GM21447 (cell line): ENCODE data around the gene CFAP47.
"Not testable (repeated sequence)": the region's sequence is repeated elsewhere in the genome, so short reads cannot be mapped to it uniquely, and the experiment has no call there.

Experiments used
- ATAC-seq: cut with Tn5 transposase; IDR thresholded peaks from one replicate; pipeline ENCODE4 v1.9.1; 2021; ENCODE audit not compliant: unreplicated experiment

The CFAP47 gene

GRCh38 chrX:36234840-36235528, 315.4 kb downstream of the CFAP47 start:
- ATAC-seq: not testable (repeated sequence)

GRCh38 chrX:36241397-36241796, 321.9 kb downstream of the CFAP47 start:
- ATAC-seq: no peak

- ATAC-seq: no peak
Measured at GRCh38 chrX:36266155-36266554, 346.6 kb downstream of the CFAP47 start.

- ATAC-seq: no peak
Measured at GRCh38 chrX:36310136-36310535, 390.6 kb downstream of the CFAP47 start.

- no peak for ATAC-seq
Measured at GRCh38 chrX:36314303-36314702, 394.8 kb downstream of the CFAP47 start.

GRCh38 chrX:36334572-36334971, 415.0 kb downstream of the CFAP47 start:
- no peak for ATAC-seq

GRCh38 chrX:36336751-36337150, 417.2 kb downstream of the CFAP47 start:
- ATAC-seq: no peak

- ATAC-seq: no peak
Measured at GRCh38 chrX:36344301-36344700, 424.8 kb downstream of the CFAP47 start.

GRCh38 chrX:36348509-36348908, 429.0 kb downstream of the CFAP47 start:
- ATAC-seq: no peak

- ATAC-seq: no peak
Measured at GRCh38 chrX:36357855-36358254, 438.3 kb downstream of the CFAP47 start.

GRCh38 chrX:36364262-36364661, 444.7 kb downstream of the CFAP47 start:
- no peak for ATAC-seq

GRCh38 chrX:36383495-36383894, 464.0 kb downstream of the CFAP47 start:
- ATAC-seq: no peak

- ATAC-seq: no peak
Measured at GRCh38 chrX:36388901-36389300, 469.4 kb downstream of the CFAP47 start.

- ATAC-seq: no peak
Measured at GRCh38 chrX:36401774-36402173, 482.2 kb downstream of the CFAP47 start.

- ATAC-seq: no peak
Measured at GRCh38 chrX:36407836-36408235, 488.3 kb downstream of the CFAP47 start.

GRCh38 chrX:36414056-36414455, 494.5 kb downstream of the CFAP47 start:
- ATAC-seq: no peak

GRCh38 chrX:36422368-36422767, 502.8 kb downstream of the CFAP47 start:
- no peak for ATAC-seq

GRCh38 chrX:36431819-36432218, 512.3 kb downstream of the CFAP47 start:
- no peak for ATAC-seq

GRCh38 chrX:36434522-36434921, 515.0 kb downstream of the CFAP47 start:
- no peak for ATAC-seq
